Measurements from ENCODE around the gene PPP2R3B.

GRCh38 chrX:334331-334891, 52.3 kb downstream of the PPP2R3B start:
- TF ChIP-seq CTCF (IDR thresholded peaks at IDR 0.05; ENCODE audit: insufficient read depth, low read length) (no peak), REST (IDR thresholded peaks at IDR 0.05; ENCODE audit: insufficient replicate concordance, low read depth) (no peak)

Data from HL-60 (cell line).